Ishikawa (cell line): ENCODE measurements around the gene ENPP1.

Experiments
- CEBPB ChIP-seq: IDR thresholded peaks from 2 replicates; pipeline ENCODE4 v1.6.1; 2012
- CREB1 ChIP-seq: IDR thresholded peaks from 2 replicates; pipeline ENCODE4 v1.6.1; 2012; ENCODE audit warnings: low read depth
- EGR1 ChIP-seq: IDR thresholded peaks from 2 replicates; pipeline ENCODE4 v1.6.1; 2012
- EP300 ChIP-seq: IDR thresholded peaks from 2 replicates; pipeline ENCODE4 v1.6.1; 2012; ENCODE audit warnings: borderline replicate concordance
- FOXM1 ChIP-seq: IDR thresholded peaks from 2 replicates; pipeline ENCODE4 v1.6.1; 2012; ENCODE audit warnings: low read depth, borderline replicate concordance
- MAX ChIP-seq: IDR thresholded peaks from 2 replicates; pipeline ENCODE4 v1.6.1; 2012
- NFIC ChIP-seq: IDR thresholded peaks from 2 replicates; pipeline ENCODE4 v1.6.1; 2012
- RAD21 ChIP-seq: IDR thresholded peaks from 2 replicates; pipeline ENCODE4 v1.6.1; 2012; ENCODE audit warnings: low read depth
- REST ChIP-seq: IDR thresholded peaks from 2 replicates; pipeline ENCODE4 v1.6.1; 2012; ENCODE audit warnings: low read depth, mild to moderate bottlenecking
- TAF1 ChIP-seq: IDR thresholded peaks from 2 replicates; pipeline ENCODE4 v1.6.1; 2012; ENCODE audit warnings: low read depth, mild to moderate bottlenecking
- TCF12 ChIP-seq: IDR thresholded peaks from 2 replicates; pipeline ENCODE4 v1.6.1; 2012; ENCODE audit warnings: low read depth
- TEAD4 ChIP-seq: IDR thresholded peaks from 2 replicates; pipeline ENCODE4 v1.6.1; 2012
- USF1 ChIP-seq: IDR thresholded peaks from 2 replicates; pipeline ENCODE4 v1.6.1; 2012
- YY1 ChIP-seq: IDR thresholded peaks from 2 replicates; pipeline ENCODE4 v1.6.1; 2012; ENCODE audit warnings: low read depth
- ZBTB7A ChIP-seq: IDR thresholded peaks from 2 replicates; pipeline ENCODE4 v1.6.1; 2012; ENCODE audit warnings: low read depth

The ENPP1 gene

GRCh38 chr6:131890091-131890490 is 82.3 kb downstream of the ENPP1 start:
- TF ChIP-seq CEBPB (no peak), CREB1 (no peak), MAX (no peak), RAD21 (no peak), TCF12 (no peak), EP300 (no peak), REST (no peak), TEAD4 (no peak), EGR1 (no peak), NFIC (no peak), FOXM1 (no peak), ZBTB7A (no peak), USF1 (no peak), YY1 (no peak), TAF1 (no peak)

- TF ChIP-seq FOXM1 (no peak), NFIC (no peak), REST (no peak), USF1 (no peak), TCF12 (no peak), ZBTB7A (no peak), TEAD4 (no peak), CREB1 (no peak)
Measured at GRCh38 chr6:131893198-131893597, 85.4 kb downstream of the ENPP1 start.

- no peak for TF ChIP-seq TCF12
- no peak for TF ChIP-seq ZBTB7A
- no peak for TF ChIP-seq TEAD4
- no peak for TF ChIP-seq CREB1
- no peak for TF ChIP-seq EP300
- TF ChIP-seq CEBPB = no peak
- TF ChIP-seq YY1 = no peak
- TF ChIP-seq EGR1 = no peak
- no peak for TF ChIP-seq USF1
- TF ChIP-seq FOXM1 = no peak
- TF ChIP-seq RAD21 = no peak
- no peak for TF ChIP-seq TAF1
- no peak for TF ChIP-seq MAX
- TF ChIP-seq NFIC = no peak
- no peak for TF ChIP-seq REST
Measured at GRCh38 chr6:131894493-131895424, 86.9 kb downstream of the ENPP1 start.

GRCh38 chr6:131897050-131897435 is 89.2 kb downstream of the ENPP1 start:
- TF ChIP-seq NFIC (no peak), ZBTB7A (no peak), CEBPB (no peak), RAD21 (no peak), TEAD4 (no peak), EGR1 (no peak), REST (no peak), EP300 (no peak), YY1 (no peak), FOXM1 (no peak), TAF1 (no peak), TCF12 (no peak), CREB1 (no peak), USF1 (no peak), MAX (no peak)
